H54 (cell line): ENCODE results near the gene QSOX1.
A peak's percentile ranks its signal among the peaks of the same experiment; 100 is the strongest.

Source experiments
- DNase-seq: peaks from one replicate; pipeline ENCODE4 v3.0.0; 2011; ENCODE audit warnings: low spot score, mixed read lengths; ENCODE audit not compliant: insufficient read length
- FAIRE-seq: peaks from 3 replicates; lab custom pipeline; 2011; peaks lifted over from hg19 to GRCh38; lab: Jason Lieb, UNC
- POLR2A ChIP-seq: IDR thresholded peaks from 2 replicates; pipeline ENCODE4 v1.6.1; 2011; ENCODE audit warnings: low read depth, mild to moderate bottlenecking, low read length

The QSOX1 gene

DNA sequence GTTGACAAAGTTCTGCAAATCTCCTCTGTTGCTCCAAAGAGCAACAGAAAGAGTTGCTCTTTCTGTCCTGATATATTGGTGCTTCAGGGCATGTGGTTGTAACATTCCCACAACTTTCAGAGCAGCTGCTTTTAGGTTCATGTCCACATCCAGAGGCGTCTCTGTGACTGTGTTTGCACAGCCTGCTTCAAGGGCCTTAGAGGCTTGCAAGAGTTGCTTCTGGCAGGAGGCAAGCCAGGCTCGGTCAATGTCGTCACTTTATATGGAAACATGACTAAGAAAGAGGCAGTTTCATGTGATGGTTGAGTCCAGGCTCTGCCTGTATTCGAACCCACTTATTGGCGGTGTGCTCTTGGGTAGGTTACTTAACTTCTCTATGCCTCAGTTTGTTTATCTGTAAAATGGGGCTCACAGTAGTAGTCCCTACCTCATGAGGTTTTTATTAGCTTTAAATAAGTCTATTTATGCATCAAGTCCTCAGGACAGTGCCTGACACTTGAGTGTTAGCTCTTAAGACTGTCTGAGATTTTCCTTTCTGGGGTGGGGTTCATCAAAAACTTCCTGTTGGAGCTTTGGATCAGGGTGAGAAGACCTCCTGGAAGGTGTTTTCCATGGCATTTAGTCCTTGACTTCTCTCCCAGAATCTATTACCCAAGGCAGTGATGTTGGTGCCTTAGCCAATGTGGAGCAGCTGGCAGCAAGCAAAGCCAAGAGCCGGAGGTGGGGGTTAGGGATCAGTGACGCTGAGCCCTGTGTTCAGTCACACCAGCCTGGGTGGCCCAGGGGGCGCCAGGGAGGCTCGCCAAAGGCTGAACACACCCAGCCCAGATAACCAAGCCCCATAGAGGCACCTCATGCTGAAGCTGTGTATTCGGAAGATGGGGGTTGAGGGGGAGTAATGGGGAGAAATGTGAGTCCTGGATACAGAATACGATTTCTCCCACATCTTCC, 94.3 kb downstream of the QSOX1 start:
- FAIRE-seq (no peak), DNase-seq (no peak)
- TF ChIP-seq POLR2A: no peak

DNA sequence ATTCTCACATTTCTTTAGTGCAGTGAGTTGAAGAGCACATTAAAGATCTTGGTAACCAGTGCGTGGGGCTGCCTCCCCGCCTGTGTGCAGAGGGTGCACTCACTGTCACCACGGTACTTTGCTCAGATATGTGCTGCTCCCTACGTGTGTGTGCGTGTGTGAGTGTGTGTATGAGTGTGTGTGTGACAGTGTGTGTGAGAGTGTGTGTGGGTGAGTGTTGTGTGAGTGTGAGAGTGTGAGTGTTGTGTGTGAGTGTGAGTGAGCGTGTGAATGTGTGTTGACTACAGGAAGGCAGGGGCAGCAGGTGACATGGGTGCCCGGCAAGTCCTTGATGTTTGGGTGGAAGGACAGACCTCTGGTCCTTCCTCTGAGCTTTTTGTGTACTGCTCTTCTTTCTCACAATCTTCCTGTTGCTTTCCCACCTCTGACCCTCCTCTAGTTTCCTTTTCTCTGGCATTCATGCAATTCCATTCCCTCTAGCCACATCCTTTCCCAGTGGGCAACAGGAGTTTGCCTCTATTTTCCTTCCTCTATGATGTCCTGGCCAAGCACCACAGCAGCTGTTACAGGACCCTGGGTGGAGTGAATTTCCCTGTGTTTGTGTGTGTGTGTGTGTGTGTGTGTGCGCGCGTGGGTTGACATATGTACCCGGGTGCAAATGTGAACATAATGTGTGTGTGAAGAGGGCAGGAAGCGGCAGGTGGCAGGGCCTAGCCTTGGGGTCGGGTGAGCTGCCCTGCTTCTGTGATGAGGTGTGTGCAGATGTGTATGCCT, 95.2 kb downstream of the QSOX1 start:
- DNase-seq: no peak
- no peak for FAIRE-seq
- TF ChIP-seq POLR2A: no peak

DNA sequence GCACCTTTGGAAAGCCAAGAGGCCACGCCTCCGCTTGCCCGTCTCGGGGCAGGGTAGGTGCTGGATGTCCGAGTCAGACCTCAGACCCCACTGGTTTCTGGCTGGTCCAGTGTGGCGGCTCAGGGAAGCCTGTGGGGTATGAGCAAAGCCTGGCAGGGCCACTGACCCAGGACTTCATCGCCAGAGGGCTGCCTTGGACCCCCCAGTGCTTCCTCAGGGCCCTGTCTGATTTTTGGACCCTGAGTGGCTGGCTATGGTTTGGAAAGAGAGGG, 95.8 kb downstream of the QSOX1 start:
- no peak for TF ChIP-seq POLR2A
- no peak for DNase-seq
- no peak for FAIRE-seq

DNA sequence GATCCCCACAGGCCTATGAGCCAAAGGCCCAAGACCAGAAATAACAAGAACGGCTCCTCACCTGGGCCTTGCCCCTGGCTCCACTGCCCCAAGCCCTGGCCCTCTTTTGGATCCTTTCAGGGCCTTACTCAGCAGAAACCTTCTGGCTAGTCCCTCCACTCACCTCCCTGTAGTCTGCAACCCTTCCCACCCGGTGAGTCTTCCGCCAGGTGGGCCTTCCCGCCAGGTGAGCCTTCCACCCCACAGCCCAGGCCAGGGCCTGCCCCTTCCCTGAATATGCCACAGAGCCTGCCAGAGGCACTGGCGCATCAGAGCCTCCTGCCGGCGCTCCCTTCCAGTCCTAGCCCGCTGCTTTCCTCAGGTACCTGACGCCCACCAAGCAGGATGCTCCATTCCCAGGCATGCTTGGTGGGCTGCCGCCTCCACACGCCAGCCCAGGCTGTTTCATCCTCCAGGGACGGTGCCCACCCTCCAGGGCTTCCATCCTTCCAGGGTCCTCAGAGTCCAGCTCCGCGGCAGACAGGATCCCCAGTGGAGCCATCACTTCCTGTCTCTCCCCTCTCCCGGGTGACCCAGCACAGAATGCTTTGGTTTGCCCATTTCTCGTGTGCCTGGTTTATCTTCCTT, 96.3 kb downstream of the QSOX1 start:
- no peak for TF ChIP-seq POLR2A

DNA sequence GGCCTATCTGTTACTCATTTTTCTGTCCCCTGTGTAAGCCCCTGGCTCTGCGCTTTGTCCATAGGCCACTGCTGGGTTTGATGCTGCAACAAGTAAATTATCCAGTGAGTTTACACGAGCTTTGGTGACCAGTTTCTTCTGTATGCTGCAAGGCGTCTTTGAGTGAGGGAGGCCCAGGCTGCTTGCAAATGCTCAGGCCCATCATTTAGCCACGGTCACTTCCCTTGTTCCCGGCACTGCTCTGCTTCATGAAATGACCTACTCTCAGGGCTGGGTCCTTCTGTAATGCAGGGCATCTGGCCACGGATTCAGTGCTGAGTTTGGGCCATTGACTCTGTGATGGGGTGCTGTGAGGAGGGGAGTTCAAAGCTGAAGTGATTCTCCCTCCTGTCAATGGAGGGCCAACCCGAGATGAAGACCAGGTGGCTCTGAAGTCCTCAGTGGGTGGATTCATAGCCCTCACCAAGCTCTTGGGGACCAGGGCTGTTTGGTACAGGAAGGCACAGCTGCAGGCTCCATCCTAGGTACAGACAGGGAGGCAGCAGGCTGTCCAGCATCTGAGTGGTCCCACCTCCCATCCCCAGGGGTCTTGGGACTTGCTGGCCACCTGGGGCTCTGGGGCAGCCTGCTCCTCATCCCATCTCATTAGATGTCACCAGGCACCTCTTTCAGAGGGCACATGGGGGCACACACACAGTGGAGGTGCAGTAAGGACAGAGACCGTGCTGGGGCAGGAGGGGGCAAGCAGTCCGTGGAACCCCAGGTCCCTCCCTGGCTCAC, 97.0 kb downstream of the QSOX1 start:
- TF ChIP-seq POLR2A: no peak
- DNase-seq: no peak
- FAIRE-seq: no peak

More for the DNA sequence above, 96.3 kb downstream of the QSOX1 start:
- no peak for FAIRE-seq
- no peak for DNase-seq

DNA sequence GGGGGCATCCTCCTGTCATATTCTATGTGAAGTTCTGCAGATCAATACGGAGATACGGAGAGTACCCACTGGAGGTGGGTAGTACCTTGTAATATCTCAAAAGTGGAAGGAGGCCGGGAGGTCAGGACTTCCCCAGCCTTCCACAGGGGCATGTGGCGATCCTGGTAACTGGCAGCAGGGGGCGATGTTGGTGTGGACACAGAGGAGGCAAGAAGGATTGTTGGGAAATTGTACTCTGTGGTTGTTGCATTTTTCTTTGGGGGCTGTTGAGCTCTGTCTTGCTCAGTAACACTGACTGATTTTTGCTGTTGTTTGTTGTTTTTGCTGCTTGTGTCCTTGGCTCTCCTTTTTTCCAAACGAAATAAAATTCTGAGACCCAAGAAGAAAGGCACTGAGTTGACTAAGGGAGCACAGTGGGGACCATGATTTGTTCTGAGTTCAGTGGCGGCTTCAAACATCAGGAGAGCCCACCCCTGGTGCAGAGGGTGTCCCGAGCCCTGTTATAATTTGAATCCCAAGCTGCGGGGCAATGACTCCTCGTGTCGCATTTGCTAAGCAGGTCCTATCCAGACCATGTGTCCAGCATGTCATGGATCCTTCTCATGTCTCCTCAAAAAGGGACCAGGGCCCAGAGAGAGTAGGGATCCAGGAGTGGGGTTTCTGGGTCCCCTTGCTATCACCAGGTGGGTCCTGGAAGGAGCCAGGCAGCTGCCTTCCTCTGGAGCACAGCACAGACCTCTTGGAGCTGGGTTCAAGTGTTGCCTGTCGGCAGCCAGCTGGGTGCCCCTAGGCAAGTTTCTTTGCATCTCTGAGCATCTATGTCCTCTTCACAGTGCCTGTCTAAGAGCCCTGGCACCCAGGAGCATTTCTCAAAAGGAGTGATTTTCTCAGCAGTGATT, 98.2 kb downstream of the QSOX1 start:
- FAIRE-seq (no peak), DNase-seq (peak; percentile 76)
- no peak for TF ChIP-seq POLR2A
